Sigmoid colon (tissue), 4 donors: ENCODE results near the gene MSH6.

Source experiments
- EP300 ChIP-seq, 4 donors: sonication (generic); formaldehyde crosslinking; IDR thresholded peaks; one replicate each; pipeline ENCODE4 v1.6.1; 2017; ENCODE audit warnings: antibody characterized with exemption in 4 of 4
- POLR2A ChIP-seq, 2 donors: fragments of 450-650 bp; IDR thresholded peaks; one replicate each; pipeline ENCODE4 v1.6.1; 2016; ENCODE audit warnings: antibody characterized with exemption in 2 of 2, mild to moderate bottlenecking in 2 of 2, moderate library complexity in 2 of 2
- POLR2AphosphoS5 ChIP-seq, 4 donors: sonication (generic); formaldehyde crosslinking; IDR thresholded peaks; one replicate each; pipeline ENCODE4 v1.6.1; 2017; ENCODE audit warnings: antibody characterized with exemption in 4 of 4
- TF ChIP-seq, protein P1 (sequence below), 4 experiments: fragments of 450-650 bp in 3 of 4; fragments of 200-600 bp in 1 of 4; IDR thresholded peaks; one replicate each; pipeline ENCODE4 v1.5.1; 2016 to 2019; ENCODE audit warnings: antibody characterized with exemption in 4 of 4, mild to moderate bottlenecking in 3 of 4, moderate library complexity in 2 of 4

DNA sequence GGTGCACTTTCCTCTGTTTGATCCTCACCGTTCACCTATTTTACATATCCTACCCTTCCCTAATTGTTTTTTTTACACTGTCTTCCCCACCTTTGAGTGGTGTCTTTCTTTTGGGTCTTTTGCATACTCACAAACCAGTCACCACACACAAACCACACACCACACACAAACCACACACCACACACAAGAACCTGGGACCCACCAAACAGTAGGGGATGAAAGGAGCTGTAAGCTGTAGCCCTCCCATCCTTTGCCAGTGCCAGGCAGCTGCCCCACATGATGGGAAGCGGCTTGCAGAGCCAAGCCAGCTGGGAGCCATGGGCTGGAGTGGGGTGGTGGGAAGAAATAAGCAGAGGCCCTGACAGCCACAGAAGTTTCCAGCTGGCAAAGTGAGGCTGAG lies 38.9 kb upstream of the MSH6 start:
- TF ChIP-seq, protein P1, sequence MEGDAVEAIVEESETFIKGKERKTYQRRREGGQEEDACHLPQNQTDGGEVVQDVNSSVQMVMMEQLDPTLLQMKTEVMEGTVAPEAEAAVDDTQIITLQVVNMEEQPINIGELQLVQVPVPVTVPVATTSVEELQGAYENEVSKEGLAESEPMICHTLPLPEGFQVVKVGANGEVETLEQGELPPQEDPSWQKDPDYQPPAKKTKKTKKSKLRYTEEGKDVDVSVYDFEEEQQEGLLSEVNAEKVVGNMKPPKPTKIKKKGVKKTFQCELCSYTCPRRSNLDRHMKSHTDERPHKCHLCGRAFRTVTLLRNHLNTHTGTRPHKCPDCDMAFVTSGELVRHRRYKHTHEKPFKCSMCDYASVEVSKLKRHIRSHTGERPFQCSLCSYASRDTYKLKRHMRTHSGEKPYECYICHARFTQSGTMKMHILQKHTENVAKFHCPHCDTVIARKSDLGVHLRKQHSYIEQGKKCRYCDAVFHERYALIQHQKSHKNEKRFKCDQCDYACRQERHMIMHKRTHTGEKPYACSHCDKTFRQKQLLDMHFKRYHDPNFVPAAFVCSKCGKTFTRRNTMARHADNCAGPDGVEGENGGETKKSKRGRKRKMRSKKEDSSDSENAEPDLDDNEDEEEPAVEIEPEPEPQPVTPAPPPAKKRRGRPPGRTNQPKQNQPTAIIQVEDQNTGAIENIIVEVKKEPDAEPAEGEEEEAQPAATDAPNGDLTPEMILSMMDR (IDR thresholded peaks at IDR 0.05), result no peak
- TF ChIP-seq POLR2A (IDR thresholded peaks at IDR 0.05) (no peak), POLR2AphosphoS5 (IDR thresholded peaks at IDR 0.05) (no peak), EP300 (IDR thresholded peaks at IDR 0.05) (no peak)
